Esophagus muscularis mucosa (tissue), 4 donors: ENCODE data around the gene TCEANC2. TPM values are rescaled to one million over a fixed set of nuclear protein-coding genes. Genes with fewer than 3 reads are reported as not detected.
"Not testable (repeated sequence)": the region's sequence is repeated elsewhere in the genome, so short reads cannot be mapped to it uniquely, and the experiment has no call there.

Source experiments
- DNase-seq: peaks from one replicate; pipeline ENCODE4 v3.0.0-alpha.2; 2017; ENCODE audit errors: extremely low spot score
- H3K27ac ChIP-seq, 4 donors: fragments of 200-600 bp; sonication (generic); replicated peaks in 1 of 4; 1 replicate in 3 of 4; 2 replicates in 1 of 4; pipeline ENCODE4 v1.5.1; 2016 to 2019; ENCODE audit warnings: mild to moderate bottlenecking in 1 of 4
- H3K27me3 ChIP-seq, 4 donors: fragments of 200-600 bp; sonication (generic); one replicate each; pipeline versions ENCODE4 v1.5.1 to v1.6.0; 2016 to 2019
- H3K36me3 ChIP-seq, 4 donors: fragments of 200-600 bp; sonication (generic); one replicate each; pipeline ENCODE4 v1.5.1; 2016 to 2019
- H3K4me1 ChIP-seq, 4 donors: fragments of 200-600 bp; sonication (generic); one replicate each; pipeline ENCODE4 v1.5.1; 2016 to 2019
- H3K4me3 ChIP-seq, 4 donors: fragments of 200-600 bp; sonication (generic); 1 replicate in 2 of 4; 2 replicates in 2 of 4; pipeline ENCODE4 v1.5.1; 2016 to 2019; ENCODE audit warnings: mild to moderate bottlenecking in 4 of 4, moderate library complexity in 1 of 4
- H3K9me3 ChIP-seq, 4 donors: fragments of 200-600 bp; sonication (generic); 1 replicate in 3 of 4; 2 replicates in 1 of 4; pipeline ENCODE4 v1.5.1; 2016 to 2019
- EP300 ChIP-seq: sonication (generic); formaldehyde crosslinking; IDR thresholded peaks from one replicate; pipeline ENCODE4 v1.6.1; 2017; ENCODE audit warnings: antibody characterized with exemption
- POLR2A ChIP-seq: fragments of 450-650 bp; IDR thresholded peaks from one replicate; pipeline ENCODE4 v1.6.1; 2017; ENCODE audit warnings: antibody characterized with exemption, moderate library complexity, mild to moderate bottlenecking, low read depth
- POLR2AphosphoS5 ChIP-seq, 2 donors: sonication (generic); formaldehyde crosslinking; IDR thresholded peaks; one replicate each; pipeline ENCODE4 v1.6.1; 2017; ENCODE audit warnings: antibody characterized with exemption in 2 of 2
- WGBS: methylation state at CpG from one replicate; pipeline ENCODE4 v1.1.5; 2018; 5-methylcytosine and 5-hydroxymethylcytosine counted together
- intact Hi-C: fragments of 100-400 bp; cut with DNase I; formaldehyde crosslinking; loops from one replicate; pipeline ENCODE4 v1.15.1; 2023
- total RNA-seq, 4 donors: library from RNA; depleted of rRNA; stranded (reverse); fragments of >200 nt; gene quantifications; one replicate each; pipeline versions ENCODE4 v1.1.0 to v1.2.1, GENCODE V29; 2016
- TF ChIP-seq, protein P1 (sequence below), 3 experiments: fragments of 200-600 bp in 2 of 3; fragments of 450-650 bp in 1 of 3; sonication (generic) in 2 of 3; IDR thresholded peaks; one replicate each; pipeline ENCODE4 v1.5.1; 2017 to 2019; ENCODE audit warnings: antibody characterized with exemption in 3 of 3, mild to moderate bottlenecking in 2 of 3, moderate library complexity in 1 of 3

The TCEANC2 gene
- total RNA-seq, 4 donors from 2014 or later: 4.8 to 8.6 (median 7.1) TPM

- intact Hi-C loops: no loop called here
- Histone ChIP-seq H3K4me1 (peaks cover 0 to 4% (median 1%) of the 10 kb centered on the region in 4 donors), H3K4me3 (no peak overlapping the region), H3K36me3 (peaks cover 7 to 22% (median 13%) of the 10 kb centered on the region in 4 donors), H3K9me3 (no peaks in the 10 kb centered on the region), H3K27me3 (no peaks in the 10 kb centered on the region), H3K27ac (no peak overlapping the region)
- TF ChIP-seq, protein P1, sequence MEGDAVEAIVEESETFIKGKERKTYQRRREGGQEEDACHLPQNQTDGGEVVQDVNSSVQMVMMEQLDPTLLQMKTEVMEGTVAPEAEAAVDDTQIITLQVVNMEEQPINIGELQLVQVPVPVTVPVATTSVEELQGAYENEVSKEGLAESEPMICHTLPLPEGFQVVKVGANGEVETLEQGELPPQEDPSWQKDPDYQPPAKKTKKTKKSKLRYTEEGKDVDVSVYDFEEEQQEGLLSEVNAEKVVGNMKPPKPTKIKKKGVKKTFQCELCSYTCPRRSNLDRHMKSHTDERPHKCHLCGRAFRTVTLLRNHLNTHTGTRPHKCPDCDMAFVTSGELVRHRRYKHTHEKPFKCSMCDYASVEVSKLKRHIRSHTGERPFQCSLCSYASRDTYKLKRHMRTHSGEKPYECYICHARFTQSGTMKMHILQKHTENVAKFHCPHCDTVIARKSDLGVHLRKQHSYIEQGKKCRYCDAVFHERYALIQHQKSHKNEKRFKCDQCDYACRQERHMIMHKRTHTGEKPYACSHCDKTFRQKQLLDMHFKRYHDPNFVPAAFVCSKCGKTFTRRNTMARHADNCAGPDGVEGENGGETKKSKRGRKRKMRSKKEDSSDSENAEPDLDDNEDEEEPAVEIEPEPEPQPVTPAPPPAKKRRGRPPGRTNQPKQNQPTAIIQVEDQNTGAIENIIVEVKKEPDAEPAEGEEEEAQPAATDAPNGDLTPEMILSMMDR (IDR thresholded peaks at IDR 0.05): no peak
- 72% methylated on average over 2 of the region's 2 CpGs for WGBS
- no peak for DNase-seq
Measured at GRCh38 chr1:54100500-54100899, 47.1 kb downstream of the TCEANC2 start.

GRCh38 chr1:54103414-54103813, 50.0 kb downstream of the TCEANC2 start:
- Histone ChIP-seq H3K4me3 (no peak overlapping the region), H3K9me3 (no peaks in the 10 kb centered on the region), H3K4me1 (no peaks in the 10 kb centered on the region), H3K27me3 (no peaks in the 10 kb centered on the region), H3K27ac (no peak overlapping the region), H3K36me3 (peaks cover 0 to 6% (median 3%) of the 10 kb centered on the region in 4 donors)
- 95% methylated on average over 6 of the region's 6 CpGs for WGBS
- intact Hi-C loops: no loop called here
- TF ChIP-seq POLR2A (no peak), EP300 (no peak), POLR2AphosphoS5 (IDR thresholded peaks at IDR 0.05) (no peak)
- TF ChIP-seq, protein P1 (IDR thresholded peaks at IDR 0.05): no peak
- DNase-seq: no peak

DNA sequence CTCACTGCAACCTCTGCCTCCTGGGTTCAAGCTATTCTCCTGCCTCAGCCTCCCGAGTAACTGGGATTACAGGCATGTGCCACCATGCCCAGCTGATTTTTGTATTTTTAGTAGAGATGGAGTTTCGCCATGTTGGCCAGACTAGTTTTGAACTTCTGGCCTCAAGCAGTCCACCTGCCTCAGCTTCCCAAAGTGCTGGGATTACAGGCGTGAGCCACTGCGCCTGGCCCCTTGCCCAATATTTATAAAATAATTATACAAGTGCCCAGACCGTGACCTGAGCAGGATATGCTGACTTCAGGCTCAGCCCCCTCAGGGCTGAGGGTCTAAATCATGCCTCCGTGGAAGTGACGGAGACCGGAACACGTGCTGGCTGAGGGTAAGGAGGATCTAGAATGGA, 51.2 kb downstream of the TCEANC2 start:
- DNase-seq, H3K27ac ChIP-seq, intact Hi-C loops, H3K27me3 ChIP-seq, H3K36me3 ChIP-seq, H3K9me3 ChIP-seq, H3K4me1 ChIP-seq, H3K4me3 ChIP-seq: not testable (repeated sequence)
- 95% methylated on average over 9 of the region's 9 CpGs for WGBS

DNA sequence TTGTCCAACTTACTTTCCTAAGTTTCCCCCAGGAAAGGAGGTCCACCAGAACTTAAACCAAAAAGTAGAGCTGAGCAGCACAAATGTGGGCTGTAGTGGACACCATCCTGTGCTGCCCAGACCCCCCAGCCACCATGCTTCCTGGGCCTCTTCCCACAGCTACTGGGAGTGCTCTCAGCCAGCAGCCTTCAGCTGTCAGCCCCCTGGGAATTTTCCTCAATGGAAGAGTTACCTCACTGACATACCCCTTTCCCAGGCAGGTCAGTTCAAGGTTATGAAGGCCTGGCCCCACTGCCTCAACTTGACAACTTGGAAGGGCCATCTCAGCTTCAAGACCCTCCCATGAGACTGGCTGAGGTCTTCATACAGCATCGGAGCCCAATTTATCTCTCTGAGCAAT, 51.7 kb downstream of the TCEANC2 start:
- intact Hi-C loops: no loop called here

DNA sequence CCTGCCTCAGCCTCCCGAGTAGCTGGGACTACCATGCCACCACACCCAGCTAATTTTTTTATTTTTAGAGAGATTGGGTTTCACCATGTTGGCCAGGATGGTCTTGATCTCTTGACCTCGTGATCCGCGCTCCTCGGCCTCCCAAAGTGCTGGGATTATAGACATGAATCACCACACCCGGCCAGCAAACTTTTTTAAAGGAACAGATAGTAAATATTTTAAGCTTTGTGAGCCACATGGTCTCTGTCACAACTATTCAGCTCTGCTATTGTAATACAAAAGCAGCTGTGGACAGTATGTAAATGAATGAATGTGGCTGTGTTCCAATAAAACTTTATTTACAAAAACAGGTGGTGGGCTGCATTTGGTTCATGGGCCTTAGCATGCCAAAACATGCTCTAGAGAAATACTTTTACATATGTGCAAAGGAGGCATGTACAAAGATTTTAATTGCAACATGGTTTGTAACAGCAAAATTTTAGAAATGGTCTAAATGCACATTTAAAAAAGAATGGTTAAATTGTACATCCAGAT, 52.4 kb downstream of the TCEANC2 start:
- no peak overlapping the region for H3K27ac ChIP-seq
- 82% methylated on average over 6 of the region's 6 CpGs for WGBS

More for the DNA sequence above, 51.7 kb downstream of the TCEANC2 start:
- Histone ChIP-seq H3K9me3 (no peaks in the 10 kb centered on the region), H3K36me3 (peaks cover 0 to 6% (median 3%) of the 10 kb centered on the region in 4 donors), H3K27ac (no peak overlapping the region), H3K27me3 (no peaks in the 10 kb centered on the region), H3K4me1 (no peaks in the 10 kb centered on the region), H3K4me3 (no peak overlapping the region)
- 67% methylated on average over 1 of the region's 1 CpG for WGBS
- TF ChIP-seq POLR2A: no peak
- TF ChIP-seq POLR2AphosphoS5 (IDR thresholded peaks at IDR 0.05): no peak
- TF ChIP-seq EP300: no peak
- TF ChIP-seq, protein P1 (IDR thresholded peaks at IDR 0.05): no peak
- no peak for DNase-seq

More for the DNA sequence above, 52.4 kb downstream of the TCEANC2 start:
- Histone ChIP-seq H3K4me1 (no peaks in the 10 kb centered on the region), H3K4me3 (no peak overlapping the region), H3K9me3 (no peaks in the 10 kb centered on the region), H3K36me3 (peaks cover 0 to 6% (median 3%) of the 10 kb centered on the region in 4 donors), H3K27me3 (no peaks in the 10 kb centered on the region)
- TF ChIP-seq EP300: no peak
- no peak for TF ChIP-seq POLR2AphosphoS5 (IDR thresholded peaks at IDR 0.05)
- no peak for TF ChIP-seq POLR2A
- TF ChIP-seq, protein P1 (IDR thresholded peaks at IDR 0.05): no peak
- intact Hi-C loops: no loop called here
- DNase-seq: no peak
